PFSK-1 (cell line): ENCODE data around the gene ADAM19.

Experiments
- POLR2AphosphoS5 ChIP-seq: IDR thresholded peaks from 2 replicates; pipeline ENCODE4 v1.6.1; 2012; ENCODE audit warnings: low read depth, mild to moderate bottlenecking, control low read depth, low read length, moderate library complexity
- TAF1 ChIP-seq: IDR thresholded peaks from 2 replicates; pipeline ENCODE4 v1.6.1; 2012; ENCODE audit warnings: low read length, control low read depth, borderline replicate concordance; ENCODE audit not compliant: insufficient read depth

- no peak for TF ChIP-seq TAF1
- TF ChIP-seq POLR2AphosphoS5 = no peak
Measured at GRCh38 chr5:157459715-157460599, 115.6 kb downstream of the ADAM19 start, which contains the start of gene NIPAL4.
